Upper lobe of right lung (tissue), 1 donor: Measurements from ENCODE around the gene GATAD2B. TPM values are rescaled to one million over a fixed set of nuclear protein-coding genes. Genes with fewer than 3 reads are reported as not detected.

Source experiments
- ATAC-seq: fragments of 200-7000 bp; cut with Tn5 transposase; one replicate; pipeline ENCODE4 v1.9.1; 2020; ENCODE audit warnings: mild to moderate bottlenecking, moderate library complexity
- DNase-seq: peaks from one replicate; pipeline ENCODE4 v3.0.0-alpha.2; 2020
- H3K27ac ChIP-seq: fragments of 200-600 bp; one replicate; pipeline ENCODE4 v1.8.0; 2022
- H3K27me3 ChIP-seq: fragments of 200-600 bp; one replicate; pipeline ENCODE4 v1.8.0; 2022; ENCODE audit warnings: mild to moderate bottlenecking
- H3K36me3 ChIP-seq: fragments of 200-600 bp; one replicate; pipeline ENCODE4 v1.8.0; 2022
- H3K4me1 ChIP-seq: fragments of 200-600 bp; one replicate; pipeline ENCODE4 v1.8.0; 2022
- H3K4me3 ChIP-seq: fragments of 200-600 bp; one replicate; pipeline ENCODE4 v1.8.0; 2022; ENCODE audit warnings: mild to moderate bottlenecking
- H3K9me3 ChIP-seq: fragments of 200-600 bp; one replicate; pipeline ENCODE4 v1.8.0; 2022
- CTCF ChIP-seq: fragments of 200-600 bp; IDR thresholded peaks from one replicate; pipeline ENCODE4 v1.8.0; 2022; ENCODE audit warnings: antibody characterized with exemption
- intact Hi-C: fragments of 100-400 bp; cut with DNase I; formaldehyde crosslinking; loops from one replicate; pipeline ENCODE4 v1.11.0; 2022
- total RNA-seq: library from RNA; stranded (reverse); fragmentation: NEBNext Ultra II Directional; extraction: Animal tissue kit (Norgen Biotek cat#: 25700); gene quantifications from one replicate; pipeline ENCODE4 v1.2.1, GENCODE V29; 2021
- donor health status: DM: no; HTN: yes; CAD: no; lungs with severe emphysema.

Gene GATAD2B
- total RNA-seq, 1 donor from 2014 or later = 55.1 TPM

DNA sequence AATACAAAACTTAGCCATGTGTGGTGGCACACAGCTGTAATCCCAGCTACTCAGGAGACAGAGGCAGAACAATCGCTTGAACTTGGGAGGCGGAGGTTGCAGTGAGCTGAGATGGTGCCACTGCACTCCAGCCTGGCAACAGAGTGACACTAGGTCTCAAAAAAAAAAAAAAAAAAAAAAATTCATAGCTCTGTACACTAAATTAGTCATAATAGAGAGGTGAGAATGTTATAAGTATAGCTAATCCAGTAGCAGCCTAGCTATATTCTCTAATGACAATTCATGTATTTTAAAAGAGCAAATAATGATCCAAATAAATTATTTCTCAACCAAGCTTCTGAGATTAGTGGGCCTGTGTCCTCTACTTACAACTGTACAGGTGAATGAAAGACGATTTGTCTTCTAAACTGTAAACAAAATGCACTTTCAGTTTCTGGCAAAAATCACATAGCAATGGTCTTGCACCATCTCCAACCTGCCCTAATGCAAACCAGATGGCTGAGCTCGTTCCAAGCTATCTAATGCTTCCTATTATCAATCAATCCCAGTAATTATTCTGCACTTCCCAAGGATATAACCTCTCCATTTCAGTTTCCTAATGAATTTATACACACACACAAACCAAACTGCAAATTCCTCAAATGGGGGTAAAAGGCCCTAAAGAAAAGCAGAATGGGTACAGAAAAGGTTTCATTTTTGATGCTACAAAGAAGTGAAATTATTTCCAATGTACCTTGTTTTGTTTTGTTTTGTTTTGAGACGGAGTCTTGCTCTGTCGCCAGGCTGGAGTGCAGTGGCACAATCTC is 56.5 kb downstream of the GATAD2B start:
- Histone ChIP-seq H3K27me3 (no peaks in the 10 kb centered on the region), H3K36me3 (no peaks in the 10 kb centered on the region), H3K4me1 (peaks cover 7% of the 10 kb centered on the region), H3K4me3 (no peak overlapping the region), H3K27ac (no peak overlapping the region), H3K9me3 (no peaks in the 10 kb centered on the region)
- no peak for DNase-seq
- TF ChIP-seq CTCF = no peak
- intact Hi-C loops = no loop called here
- no peak for ATAC-seq

- Histone ChIP-seq H3K27ac (no peak overlapping the region), H3K36me3 (no peaks in the 10 kb centered on the region), H3K4me1 (no peaks in the 10 kb centered on the region), H3K9me3 (no peaks in the 10 kb centered on the region), H3K27me3 (no peaks in the 10 kb centered on the region), H3K4me3 (no peak overlapping the region)
- ATAC-seq (no peak), DNase-seq (no peak)
- TF ChIP-seq CTCF = no peak
- intact Hi-C loops = no loop called here
Observed at GRCh38 chr1:153860285-153860684, 62.5 kb downstream of the GATAD2B start.

DNA sequence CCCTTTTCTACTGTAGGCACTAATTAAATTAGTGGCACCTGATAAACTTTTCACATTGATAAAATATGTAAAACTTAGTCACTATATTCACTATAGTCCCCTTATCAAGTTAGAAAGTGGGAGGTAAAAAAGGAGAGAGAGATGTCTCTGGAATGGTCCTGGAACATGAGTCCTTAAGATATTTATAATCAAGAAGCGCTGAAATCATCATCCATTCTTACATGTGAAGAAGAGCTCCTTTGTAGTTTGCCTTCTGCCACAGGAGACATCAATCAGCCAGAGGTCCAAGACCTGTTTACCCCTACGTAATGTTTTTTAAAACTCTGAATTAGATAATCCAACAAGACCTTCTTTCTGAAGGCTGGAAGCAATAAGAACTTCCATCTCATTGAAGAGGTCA is 65.3 kb downstream of the GATAD2B start:
- Histone ChIP-seq H3K9me3 (no peaks in the 10 kb centered on the region), H3K4me1 (no peaks in the 10 kb centered on the region), H3K27me3 (no peaks in the 10 kb centered on the region), H3K4me3 (no peak overlapping the region), H3K36me3 (peaks cover 4% of the 10 kb centered on the region), H3K27ac (no peak overlapping the region)
- intact Hi-C loops = no loop called here
- no peak for TF ChIP-seq CTCF
- no peak for ATAC-seq
- DNase-seq = no peak

DNA sequence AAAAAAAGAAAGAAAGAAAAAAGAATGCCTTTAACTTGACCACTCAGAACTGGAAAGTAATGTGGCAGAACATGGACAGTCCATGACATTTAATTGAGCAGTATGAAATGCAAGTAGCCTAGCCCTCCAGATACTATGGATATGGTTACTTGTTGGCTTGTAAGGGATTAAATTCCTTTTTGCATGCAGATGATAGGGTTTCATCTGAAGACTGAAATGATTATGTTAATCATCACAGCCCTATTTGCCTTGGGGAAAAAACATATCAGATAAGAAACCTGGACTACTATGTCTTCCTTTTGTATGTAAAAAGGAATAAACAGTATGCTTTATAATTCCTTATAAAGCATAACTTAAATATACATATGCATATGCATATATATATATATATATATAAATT is 66.0 kb downstream of the GATAD2B start:
- H3K4me3 ChIP-seq = no peak overlapping the region
- DNase-seq = no peak
- TF ChIP-seq CTCF = no peak
- no peak overlapping the region for H3K27ac ChIP-seq
- no peaks in the 10 kb centered on the region for H3K27me3 ChIP-seq
- intact Hi-C loops = no loop called here
- ATAC-seq = no peak
- H3K4me1 ChIP-seq = no peaks in the 10 kb centered on the region
- no peaks in the 10 kb centered on the region for H3K9me3 ChIP-seq
- H3K36me3 ChIP-seq = peaks cover 4% of the 10 kb centered on the region

DNA sequence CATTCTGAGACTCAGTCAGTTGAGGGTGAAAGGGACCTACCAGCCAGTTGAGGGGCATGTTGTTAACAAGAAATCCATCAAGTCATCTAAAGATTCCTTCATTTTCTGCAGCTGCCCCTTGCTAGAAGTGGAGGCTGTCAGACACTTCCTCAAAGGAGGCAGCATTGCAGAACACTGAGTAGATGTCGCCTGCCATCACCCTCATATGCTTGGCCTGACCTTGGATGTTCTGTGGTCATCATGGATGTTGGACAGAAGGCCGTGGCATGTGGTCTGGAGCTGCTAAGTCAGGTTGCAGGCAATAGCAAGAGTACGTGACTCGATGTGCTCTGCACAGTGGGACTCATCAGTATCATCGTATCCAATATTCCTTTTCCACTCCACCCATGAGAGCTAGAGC is 70.6 kb downstream of the GATAD2B start:
- no peak for TF ChIP-seq CTCF
- peak; percentile 71 for ATAC-seq
- no peak overlapping the region for H3K4me3 ChIP-seq
- no peak for DNase-seq
- no peaks in the 10 kb centered on the region for H3K4me1 ChIP-seq
- intact Hi-C loops = no loop called here
- no peaks in the 10 kb centered on the region for H3K27me3 ChIP-seq
- peaks cover 9% of the 10 kb centered on the region for H3K36me3 ChIP-seq
- no peaks in the 10 kb centered on the region for H3K9me3 ChIP-seq
- no peak overlapping the region for H3K27ac ChIP-seq
